GM18498 (cell line): ENCODE data around the gene DAPK1.

Experiments
- ATAC-seq: cut with Tn5 transposase; IDR thresholded peaks from one replicate; pipeline ENCODE4 v1.9.1; 2021; ENCODE audit warnings: mild to moderate bottlenecking, moderate library complexity; ENCODE audit not compliant: unreplicated experiment

The DAPK1 gene

DNA sequence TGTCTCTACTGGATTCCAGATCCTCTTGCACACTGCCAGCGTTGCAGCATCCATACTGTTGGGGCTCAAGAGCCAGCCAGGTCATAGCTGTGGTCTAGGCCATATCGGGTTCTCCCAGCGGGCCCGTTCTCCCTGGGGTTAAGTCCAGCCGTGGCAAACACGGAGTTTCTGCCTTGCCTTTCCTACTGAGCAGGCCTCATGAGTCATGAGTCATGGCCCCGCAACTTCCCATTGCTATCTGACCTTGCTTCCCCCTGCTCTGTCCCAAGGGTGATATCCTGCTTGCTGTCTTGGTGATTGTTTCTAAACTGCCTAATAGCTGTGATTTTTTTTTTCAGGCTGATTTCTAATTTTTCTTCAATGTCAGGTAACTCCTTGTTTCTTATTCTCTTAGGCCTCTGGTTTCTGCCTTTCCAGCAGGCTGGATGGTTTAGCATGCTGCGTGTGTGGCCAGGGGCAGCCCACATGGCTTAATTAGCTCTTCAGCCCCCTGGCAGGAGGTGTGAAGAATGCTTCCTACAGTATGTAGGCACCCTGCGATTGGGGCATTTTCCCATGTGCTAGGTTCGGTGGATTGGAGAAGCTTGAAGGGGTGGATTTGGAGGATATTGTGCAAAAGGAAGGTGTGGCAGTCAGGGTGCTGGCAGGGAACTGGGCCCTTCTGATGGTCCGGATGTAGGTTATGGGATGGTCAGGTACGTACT, 18.7 kb downstream of the DAPK1 start:
- ATAC-seq, result no peak

DNA sequence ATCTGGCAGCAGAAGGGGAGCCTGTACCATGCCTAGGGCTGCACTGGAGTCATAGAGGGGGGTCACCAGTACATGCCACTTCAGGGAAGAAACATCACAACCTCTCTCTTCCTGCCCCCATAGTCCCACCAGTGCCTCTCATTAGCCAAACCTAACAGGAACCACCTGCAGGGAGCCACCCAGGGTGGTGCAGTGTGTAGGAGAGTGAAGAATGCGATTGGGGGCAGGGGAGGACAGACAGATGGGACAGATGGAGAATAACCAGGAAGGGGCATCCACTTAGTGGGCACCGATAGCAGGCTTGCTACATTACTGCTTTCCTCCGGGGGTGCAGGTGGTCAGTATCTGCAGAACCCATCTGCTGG, 19.2 kb downstream of the DAPK1 start:
- no peak for ATAC-seq

DNA sequence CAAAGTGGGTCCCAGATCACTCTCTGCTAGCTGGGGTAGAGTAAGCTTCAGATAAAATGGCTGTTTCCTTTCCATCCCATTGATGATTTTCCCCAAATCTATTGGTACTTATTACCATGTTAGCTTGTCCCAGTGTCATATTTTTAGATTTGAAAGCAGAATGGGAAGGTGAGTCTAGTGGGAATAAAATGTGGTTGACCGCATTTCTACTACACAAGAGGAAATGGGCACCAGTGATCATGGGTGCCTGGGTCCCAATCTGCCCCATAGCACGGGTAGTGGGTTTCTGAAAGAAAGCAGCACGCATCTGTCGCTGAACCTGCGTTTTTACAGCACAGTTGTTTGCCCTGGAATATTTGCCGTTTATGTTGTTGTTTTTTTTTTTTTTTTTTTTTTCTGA, 20.1 kb downstream of the DAPK1 start:
- ATAC-seq, result no peak

DNA sequence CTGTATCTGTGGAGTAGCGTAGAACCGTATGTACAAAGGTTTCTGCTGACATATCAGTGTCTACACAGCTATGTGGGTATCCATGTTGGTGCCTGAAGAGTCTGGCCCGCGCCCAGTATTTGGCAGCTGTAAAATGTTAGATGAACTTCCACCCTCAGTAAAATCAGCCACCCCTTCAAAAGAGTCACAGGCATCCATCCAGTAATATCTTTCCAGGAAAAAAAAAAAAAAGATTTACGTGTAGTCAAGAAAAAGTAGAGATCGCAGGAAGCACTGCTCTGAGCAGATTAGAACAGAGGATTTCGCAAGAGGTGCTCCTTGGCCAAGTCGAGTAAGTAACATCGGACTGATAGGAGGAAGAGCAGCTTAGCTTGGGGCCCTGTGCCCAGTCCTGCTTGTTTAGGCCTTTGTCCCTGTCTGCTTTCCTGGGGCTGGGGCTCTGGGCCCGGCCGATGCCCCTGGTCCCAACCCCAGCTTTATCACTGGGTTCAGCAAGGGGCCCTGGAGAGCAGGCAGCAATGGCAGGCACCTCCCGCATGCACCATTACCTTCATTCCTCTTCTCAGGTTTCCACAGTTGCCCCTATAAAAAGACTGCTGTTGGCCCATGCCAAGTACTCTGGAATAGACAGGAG, 21.2 kb downstream of the DAPK1 start:
- ATAC-seq, result no peak

DNA sequence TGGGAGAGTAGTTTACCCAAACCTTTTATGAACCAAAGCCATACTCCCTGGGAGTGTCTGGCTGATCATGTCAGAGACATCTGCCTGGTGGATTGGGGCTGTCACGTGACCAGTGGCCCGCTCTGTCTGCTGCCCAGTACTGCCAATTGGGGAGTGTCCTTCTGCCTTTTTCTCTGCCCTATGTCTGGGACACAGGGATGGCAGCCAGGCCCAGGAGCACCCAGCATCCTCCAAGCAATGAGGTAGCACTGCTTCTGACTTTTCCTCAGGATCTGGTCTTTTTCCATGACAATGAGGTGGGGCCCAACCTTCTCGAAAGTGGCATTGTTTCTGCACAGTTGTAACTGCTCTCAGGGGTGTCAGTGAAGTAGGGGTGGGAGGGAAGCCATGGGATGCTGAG, 21.8 kb downstream of the DAPK1 start:
- ATAC-seq, result no peak

DNA sequence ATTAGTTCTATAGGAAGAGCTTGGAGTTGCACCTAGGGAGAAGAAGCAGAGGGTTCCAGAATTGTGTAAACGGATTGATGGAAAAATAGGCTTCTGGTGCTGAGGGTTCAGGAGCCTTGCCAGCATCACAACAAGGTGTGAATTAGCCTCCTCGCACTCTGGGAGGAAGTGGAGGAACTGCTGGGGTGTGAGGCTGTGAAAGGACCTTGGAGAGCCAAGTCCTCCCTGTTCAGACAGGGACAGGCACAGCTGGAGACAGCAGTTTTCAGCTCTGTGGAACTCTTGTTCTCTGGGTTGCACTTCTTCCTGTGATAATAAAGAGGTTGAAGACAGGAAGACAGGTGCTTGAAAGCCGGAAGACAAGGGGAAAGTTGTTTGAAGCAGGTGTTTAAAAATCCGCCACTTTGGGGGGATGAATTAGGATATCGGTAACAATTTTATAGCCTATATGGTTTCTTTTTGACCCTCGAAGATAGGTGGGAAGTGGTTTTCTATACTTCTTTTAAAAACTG, 22.6 kb downstream of the DAPK1 start:
- no peak for ATAC-seq

DNA sequence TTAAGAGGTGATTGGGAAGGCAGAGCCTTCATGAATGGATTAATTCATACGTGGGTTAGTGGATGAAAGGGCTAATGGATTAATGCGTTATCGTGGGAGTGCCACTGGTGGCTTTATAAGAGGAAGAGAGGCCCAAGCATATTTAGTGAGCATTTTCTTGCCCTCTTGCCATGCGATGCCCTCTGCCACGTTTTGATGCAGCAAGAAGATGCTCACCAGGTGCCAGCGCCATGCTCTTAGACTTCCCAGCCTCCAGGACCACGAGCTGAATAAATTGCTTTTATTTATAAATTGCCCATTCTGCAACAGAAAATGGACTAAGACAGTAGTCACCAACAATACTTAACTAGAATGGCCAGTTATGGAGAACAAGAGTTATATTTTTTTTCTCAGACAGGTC, 24.2 kb downstream of the DAPK1 start:
- ATAC-seq, result no peak

DNA sequence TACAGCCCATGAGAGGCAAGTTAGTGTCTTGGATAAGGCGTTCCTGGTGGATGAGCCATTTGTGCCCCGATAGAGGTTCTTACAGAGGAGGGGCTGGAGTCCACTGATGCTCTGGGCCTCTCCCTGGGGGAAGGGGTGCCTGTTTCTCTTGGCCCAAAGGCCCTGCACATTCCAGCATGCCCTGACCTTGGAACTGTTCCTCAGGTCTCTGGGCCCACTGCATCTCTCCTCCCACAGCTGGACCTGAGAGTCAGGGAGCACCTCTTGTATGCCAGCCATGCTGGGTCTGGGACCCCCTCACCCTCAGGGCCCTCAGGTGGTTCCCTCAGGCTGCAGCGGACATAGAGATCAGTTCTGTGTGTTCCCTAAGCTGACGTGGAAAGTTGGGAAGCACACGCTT, 26.4 kb downstream of the DAPK1 start:
- ATAC-seq, result no peak

DNA sequence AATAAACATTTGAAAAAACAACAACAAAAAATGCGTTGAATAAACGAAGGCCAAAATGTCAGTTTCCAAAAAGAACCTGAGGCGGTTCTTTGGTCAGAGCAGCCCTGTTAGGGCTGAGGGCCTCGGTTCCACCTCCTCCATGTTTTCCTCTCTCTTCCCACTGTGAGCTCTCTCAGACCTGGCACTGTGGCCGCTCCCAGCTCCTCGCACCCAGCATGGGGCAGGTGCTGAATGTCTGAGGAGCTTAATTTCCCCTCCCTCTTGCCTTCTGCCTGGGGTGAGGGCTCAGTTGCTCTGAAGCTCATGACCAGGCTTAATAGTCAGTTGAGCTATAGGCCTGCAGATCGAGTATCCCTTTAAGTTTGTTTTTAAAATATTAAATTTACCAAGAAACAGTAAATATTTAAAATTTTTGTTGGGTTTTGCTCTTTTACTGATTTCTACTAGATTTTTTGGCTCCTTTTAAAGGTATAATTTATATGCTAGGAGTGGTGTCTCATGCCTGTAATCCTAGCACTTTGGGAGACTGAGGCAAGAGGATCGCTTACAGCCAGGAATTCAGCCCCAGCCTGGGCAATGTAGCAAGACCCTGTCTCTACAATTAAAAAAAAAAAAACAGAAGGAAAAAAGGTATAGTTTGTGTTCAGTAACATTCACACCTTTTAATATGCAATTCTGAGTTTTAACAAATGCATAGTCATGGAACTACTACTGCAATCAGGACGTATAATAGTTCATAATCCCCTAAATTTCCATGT, 28.1 kb downstream of the DAPK1 start:
- no peak for ATAC-seq

DNA sequence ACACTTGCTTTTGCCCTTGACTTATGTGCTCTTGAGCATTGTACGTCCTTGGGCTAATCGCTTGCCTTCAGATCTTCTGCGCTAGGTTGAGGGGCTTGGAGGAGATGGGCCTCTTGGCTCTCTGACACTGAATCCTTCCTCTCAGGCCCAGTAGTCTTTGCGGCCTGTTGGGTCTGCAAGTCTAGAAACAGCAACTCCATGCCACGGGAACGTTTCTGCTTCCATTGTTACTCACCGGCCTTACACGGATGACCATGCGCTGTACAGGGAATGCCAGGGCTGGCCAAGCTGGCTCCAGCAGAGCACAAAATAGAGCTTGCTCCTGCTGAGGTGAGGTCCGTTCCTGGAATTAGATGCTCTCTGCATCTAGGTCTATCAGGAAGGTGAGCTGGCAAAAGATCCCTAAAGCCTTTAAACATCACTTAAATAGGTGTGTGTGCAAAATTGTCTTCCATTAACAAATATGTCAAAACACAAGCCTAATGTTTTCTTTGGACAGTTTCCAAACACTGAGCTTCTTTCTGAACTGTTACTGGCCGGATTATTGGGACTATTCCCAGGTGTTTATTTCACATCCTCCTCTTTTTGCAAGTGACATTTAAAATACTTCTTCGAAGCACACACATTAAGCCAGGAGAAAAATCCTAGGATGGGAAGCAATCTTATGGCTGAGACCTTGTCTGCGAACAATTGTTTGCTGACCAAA, 29.7 kb downstream of the DAPK1 start:
- no peak for ATAC-seq

DNA sequence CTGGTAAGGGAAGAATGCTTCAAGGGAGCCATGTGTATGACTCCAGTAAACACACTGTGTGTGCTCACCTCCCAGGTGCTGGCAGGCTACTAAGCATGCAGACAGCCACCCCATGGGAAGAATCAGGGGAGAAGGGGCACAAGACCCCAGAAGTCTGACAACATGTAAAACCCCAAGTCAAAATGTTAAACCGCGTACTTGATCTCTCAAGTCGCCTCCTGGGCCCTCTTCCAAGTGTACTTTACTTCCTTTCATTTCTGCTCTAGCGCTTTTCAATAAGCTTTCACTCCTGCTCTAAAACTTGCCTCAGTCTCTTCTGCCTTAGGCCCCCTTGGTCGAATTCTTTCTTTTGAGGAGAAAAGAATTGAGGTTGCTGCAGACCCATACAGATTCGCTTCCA, 31.3 kb downstream of the DAPK1 start:
- no peak for ATAC-seq

DNA sequence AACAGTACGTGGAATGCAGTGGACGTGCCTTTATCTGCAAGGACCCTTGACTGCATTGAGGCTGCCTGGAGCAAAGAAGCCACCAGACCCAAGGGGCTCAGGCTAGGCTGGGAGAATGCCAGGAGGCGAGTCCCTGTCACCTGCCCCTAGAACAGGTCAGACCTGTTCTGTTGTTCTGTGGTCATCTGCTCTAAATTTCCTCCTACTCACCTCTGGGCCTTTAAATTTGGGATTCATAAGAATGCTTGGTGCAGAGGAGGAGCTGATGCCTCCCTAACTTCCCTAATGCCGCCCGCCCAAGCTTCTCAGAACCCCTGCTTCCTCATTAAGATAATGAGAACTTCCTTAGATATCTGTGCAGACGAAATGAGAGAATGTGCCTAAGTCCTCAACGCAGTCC, 32.0 kb downstream of the DAPK1 start:
- no peak for ATAC-seq

DNA sequence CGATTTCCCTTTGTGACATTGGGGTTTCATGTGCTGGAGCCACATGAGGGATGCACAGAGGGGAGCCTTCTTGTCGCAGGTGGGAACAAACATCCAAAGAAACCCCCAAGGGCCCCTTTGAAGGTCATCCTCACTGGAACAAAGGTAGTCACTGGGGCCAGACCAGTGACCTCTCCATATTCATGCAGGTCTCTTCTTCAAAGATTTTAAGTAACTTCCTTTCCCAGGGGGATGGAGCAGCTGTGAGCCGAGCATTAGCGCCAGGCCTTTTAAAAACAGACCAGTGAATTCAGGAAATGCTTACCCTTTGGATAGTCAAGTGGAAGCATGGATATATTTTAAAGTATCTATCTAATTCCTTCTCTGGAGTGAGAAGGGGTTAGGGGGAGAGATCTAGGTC, 33.0 kb downstream of the DAPK1 start:
- no peak for ATAC-seq

DNA sequence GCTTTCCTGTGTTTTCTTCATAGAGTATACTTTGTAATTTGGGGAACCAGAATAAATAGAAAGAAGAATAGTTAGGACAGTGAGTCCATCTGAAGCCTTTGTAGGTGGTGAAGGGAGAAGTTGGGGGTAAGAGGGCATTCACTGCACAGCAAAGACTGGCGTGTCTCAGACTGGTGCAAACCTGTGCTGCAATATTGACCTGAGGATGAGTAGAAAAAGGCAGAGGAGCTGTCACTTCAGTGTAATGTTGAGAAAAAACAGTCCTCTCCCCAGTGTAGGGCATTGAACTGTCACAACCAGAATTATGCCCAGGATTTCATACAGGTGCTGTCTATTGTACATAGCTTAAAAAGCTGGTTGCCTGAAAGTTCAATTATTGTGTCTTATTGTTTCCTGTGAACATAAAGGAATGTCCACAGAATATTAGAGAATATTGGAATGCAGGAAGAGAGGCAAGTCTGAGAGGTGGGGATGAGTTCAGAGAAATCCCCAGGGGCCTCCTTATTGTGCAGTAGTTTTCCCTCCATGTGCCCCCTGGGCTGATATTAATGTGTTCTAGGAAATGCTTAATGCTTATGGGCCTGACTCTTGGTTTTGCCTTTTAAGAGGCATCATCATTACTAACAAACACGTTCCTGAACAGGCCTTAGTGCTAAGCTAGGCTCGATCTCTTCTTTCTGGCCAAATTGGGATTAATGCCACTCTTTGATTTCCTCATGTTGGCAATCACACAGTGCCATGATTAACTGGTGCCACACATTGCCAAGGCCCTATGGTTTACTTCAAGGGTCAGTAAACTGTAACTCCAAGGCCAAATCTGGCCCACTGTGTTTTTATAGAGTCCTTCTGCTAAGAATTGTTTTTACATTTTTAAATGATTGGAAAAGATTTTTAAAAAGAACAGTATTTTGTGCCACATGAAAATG, 34.0 kb downstream of the DAPK1 start:
- no peak for ATAC-seq

DNA sequence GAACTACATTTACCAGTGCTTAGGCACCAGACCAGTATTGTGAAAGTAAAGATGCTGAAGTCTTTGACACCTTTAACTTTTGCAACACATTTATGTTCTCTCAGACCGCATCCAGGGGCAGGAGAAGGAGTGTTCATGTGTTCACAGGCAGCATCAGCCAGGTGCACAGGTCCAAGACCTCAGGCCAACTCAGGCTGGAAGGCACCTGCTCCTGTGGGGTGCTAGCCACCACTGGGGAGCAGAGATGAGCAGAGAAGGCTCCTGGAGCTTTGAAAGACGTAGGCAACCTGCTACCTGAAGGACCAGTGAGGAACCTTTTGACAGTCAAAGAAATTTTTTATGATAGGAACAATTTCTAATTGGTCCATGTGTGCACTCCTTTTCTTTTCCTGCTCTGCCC, 35.6 kb downstream of the DAPK1 start:
- ATAC-seq, result no peak

DNA sequence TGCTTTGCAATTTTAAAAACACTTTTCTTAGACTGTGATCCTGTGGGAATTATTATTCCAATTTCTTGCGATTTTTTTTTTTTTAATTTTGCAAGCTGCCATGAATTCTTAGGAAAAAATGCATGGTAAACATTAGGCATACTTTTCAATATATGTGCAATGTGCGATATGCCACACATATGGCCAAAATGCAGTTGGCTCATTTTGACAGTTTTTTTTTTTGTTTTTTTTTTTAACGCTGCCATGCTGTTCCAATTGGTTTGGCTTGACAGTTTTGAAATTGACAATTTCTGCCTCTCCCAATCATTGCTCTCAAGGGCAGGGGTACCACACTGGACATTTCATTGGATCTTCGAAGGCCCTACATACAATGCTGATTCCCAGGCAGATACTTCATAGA, 36.4 kb downstream of the DAPK1 start:
- ATAC-seq, result no peak

DNA sequence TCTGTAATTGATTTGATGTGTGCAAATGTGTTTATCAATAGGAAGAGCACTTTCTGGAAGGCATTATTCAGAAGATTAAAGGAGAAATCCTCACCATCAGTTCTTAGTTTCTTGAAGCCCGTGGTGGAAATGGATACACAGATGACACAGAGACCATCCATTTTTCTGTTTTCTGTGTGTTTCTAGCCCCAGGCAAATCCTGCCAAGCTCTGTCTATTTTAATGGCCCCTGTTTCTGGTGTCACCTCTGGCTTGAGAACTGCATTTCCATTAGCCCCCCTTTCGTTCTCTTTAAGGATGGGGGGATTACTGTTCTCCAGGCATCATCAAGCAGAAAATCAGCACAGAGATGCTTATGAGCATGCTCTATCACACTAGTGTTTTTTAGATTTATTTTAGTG, 37.3 kb downstream of the DAPK1 start:
- ATAC-seq, result no peak

DNA sequence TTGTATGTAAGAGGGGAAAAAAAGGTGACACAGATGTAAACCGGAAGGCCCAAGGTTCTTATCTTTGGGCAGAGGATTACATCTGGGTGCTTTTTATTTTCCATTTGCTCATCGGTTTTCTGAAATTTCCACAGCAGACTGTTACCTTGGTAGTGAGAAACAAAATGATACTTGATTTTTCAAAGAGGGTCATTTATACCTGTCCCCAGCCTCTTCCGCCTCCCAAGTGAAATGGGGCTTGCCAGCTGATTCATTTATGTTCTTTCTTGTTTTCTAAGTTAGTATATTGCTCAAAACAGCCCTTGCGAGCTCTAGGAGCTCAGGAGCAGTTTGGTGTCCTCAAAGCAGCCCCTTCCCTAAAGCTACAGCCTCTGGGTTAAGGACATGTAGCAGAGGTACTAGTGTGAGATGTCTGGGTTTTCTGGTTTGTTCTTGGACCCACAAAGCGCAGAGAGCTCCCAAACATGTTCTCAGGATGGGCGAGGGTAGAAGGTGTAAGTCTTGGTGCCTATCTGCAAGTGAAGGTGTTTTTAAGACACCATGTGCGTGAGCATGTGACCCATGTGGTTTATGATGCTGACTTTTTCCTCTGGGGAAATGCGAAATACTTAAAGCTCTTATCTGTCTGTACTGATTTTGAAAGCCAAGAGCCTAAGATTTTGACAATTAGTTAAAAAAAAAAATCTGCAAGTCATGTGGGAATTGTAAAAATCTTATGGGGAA, 38.3 kb downstream of the DAPK1 start:
- ATAC-seq, result peak; percentile 64

DNA sequence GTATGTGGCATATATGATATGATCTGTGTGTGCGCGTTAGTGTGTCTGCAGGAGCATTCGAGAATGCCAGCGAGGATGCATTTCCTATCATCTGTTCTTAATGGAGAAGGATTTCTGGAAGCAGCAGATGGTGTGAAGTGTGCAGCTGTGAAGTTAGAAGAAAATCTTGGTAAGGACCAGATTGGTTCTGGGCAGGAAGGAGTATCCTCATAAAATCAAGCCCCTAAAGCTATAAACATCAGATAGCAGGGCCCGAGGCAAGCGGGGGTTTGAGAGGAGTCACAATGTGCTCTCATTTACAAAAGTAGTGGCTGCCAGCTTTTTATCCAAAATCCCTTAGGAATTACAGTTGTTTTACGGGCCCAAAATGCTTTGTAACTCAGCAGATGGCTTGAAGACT, 40.0 kb downstream of the DAPK1 start:
- no peak for ATAC-seq
